Heart right ventricle (tissue), 16 donors: ENCODE data around the gene REM2. TPM values are rescaled to one million over a fixed set of nuclear protein-coding genes. Genes with fewer than 3 reads are reported as not detected.
"Not testable (repeated sequence)": the region's sequence is repeated elsewhere in the genome, so short reads cannot be mapped to it uniquely, and the experiment has no call there.

ENCODE experiments used
- ATAC-seq, 8 donors: fragments of 200-7000 bp; cut with Tn5 transposase; one replicate each; pipeline ENCODE4 v1.9.1; 2020; ENCODE audit warnings: mild to moderate bottlenecking in 8 of 8, moderate library complexity in 8 of 8, moderate number of reproducible peaks in 1 of 8
- DNase-seq, 2 donors: peaks; one replicate each; pipeline ENCODE4 v3.0.0-alpha.2; 2020
- H3K27ac ChIP-seq, 10 donors: fragments of 200-600 bp; sonication (generic) in 2 of 10; one replicate each; pipeline versions ENCODE4 v1.5.0 to v1.8.0; 2020 to 2022; ENCODE audit warnings: mild to moderate bottlenecking in 3 of 10
- H3K27me3 ChIP-seq, 7 donors: fragments of 200-600 bp; one replicate each; pipeline ENCODE4 v1.8.0; 2021 to 2022; ENCODE audit warnings: mild to moderate bottlenecking in 2 of 7
- H3K36me3 ChIP-seq, 9 donors: fragments of 200-600 bp; sonication (generic) in 1 of 9; one replicate each; pipeline versions ENCODE4 v1.5.0 to v1.8.0; 2020 to 2022; ENCODE audit warnings: mild to moderate bottlenecking in 2 of 9
- H3K4me1 ChIP-seq, 9 donors: fragments of 200-600 bp; sonication (generic) in 1 of 9; one replicate each; pipeline versions ENCODE4 v1.5.0 to v1.8.0; 2020 to 2022; ENCODE audit warnings: mild to moderate bottlenecking in 4 of 9
- H3K4me3 ChIP-seq, 10 donors: fragments of 200-600 bp; sonication (generic) in 2 of 10; one replicate each; pipeline versions ENCODE4 v1.5.0 to v1.8.0; 2020 to 2022; ENCODE audit warnings: mild to moderate bottlenecking in 7 of 10, moderate library complexity in 2 of 10
- H3K9me3 ChIP-seq, 11 donors: fragments of 200-600 bp in 10 of 11; sonication (generic) in 2 of 11; one replicate each; pipeline versions ENCODE4 v1.5.0 to v1.8.0; 2013 to 2022; ENCODE audit warnings: mild to moderate bottlenecking in 2 of 11, control low read depth in 1 of 11, moderate library complexity in 1 of 11
- CTCF ChIP-seq, 9 donors: fragments of 200-600 bp; sonication (generic) in 2 of 9; IDR thresholded peaks; one replicate each; pipeline versions ENCODE4 v1.5.0 to v1.8.0; 2021 to 2022; ENCODE audit warnings: antibody characterized with exemption in 9 of 9, mild to moderate bottlenecking in 5 of 9, moderate library complexity in 1 of 9
- WGBS, 2 donors: extraction: QIAGEN DNeasy Blood & Tissue Kit; methylation state at CpG; one replicate each; pipeline ENCODE4 v1.1.7; 2013; ENCODE audit warnings: inconsistent platforms in 1 of 2; 5-methylcytosine and 5-hydroxymethylcytosine counted together
- intact Hi-C, 10 donors: fragments of 100-400 bp; cut with DNase I; formaldehyde crosslinking; loops; one replicate each; pipeline versions ENCODE4 v1.11.1 to v1.14.2; 2022
- polyA plus RNA-seq, 2 donors: library from polyadenylated mRNA; stranded (reverse); fragments of 200-250 nt; gene quantifications; one replicate each; pipeline ENCODE4 v1.2.3, GENCODE V29; 2013
- total RNA-seq, 10 donors: library from RNA; stranded (reverse); fragmentation: NEBNext Ultra II Directional in 3 of 10; extraction: Animal tissue kit (Norgen Biotek cat#: 25700) in 3 of 10; gene quantifications; one replicate each; pipeline versions ENCODE4 v1.2.1 to v1.2.4, GENCODE V29; 2021 to 2023
- donor health status: Arrhythmogenic right ventricular cardiomyopathy.
- donor health status: ischemic (EF 13 %, LVEDD 7.1; RV severe dilation, severe dysfunction).
- donor health status: healthy with polysubstance abuse.
- donor health status: DM: no; HTN: yes; CAD: no.
- donor health status: DM: no; HTN: no; CAD: no.
- donor health status: ischemic (EF 25% LVEDD 6.9; RV normal size, moderate dysfunction).
- donor health status: ischemic (EF 25% LVEDD 5.7; RV mildly dilated, moderate dysfunction).
- donor health status: healthy.
- donor health status: DM: yes; HTN: yes; CAD: no.
- donor health status: Ischemic cardiomyopathy.
- donor health status: ischemic (EF 35%, LVEDD 5.7; RV mildly dilated, moderate dysfunction).
- donor health status: nonischemic (EF 11% LVEDD 7.7; RV severe dilation, severe dysfunction).
- donor health status: DM: yes; HTN: yes; CAD: no.
- donor health status: PGD.
- donor health status: ischemic (EF 29% LVEDD 5.4; RV normal size, mild dysfunction).
- donor health status: nonischemic (EF 23%, LVEDD 6.1; RV moderate dilation, normal function).

Gene REM2
- total and polyA plus RNA-seq, 12 donors = 0.07 to 0.25 (median 0.18) TPM; not detected in 6

- no peak for TF ChIP-seq CTCF (IDR thresholded peaks at IDR 0.05)
- Histone ChIP-seq H3K27me3 (no peaks in the 10 kb centered on the region), H3K4me1 (peaks cover 0 to 14% (median 0%) of the 10 kb centered on the region in 9 donors), H3K9me3 (no peaks in the 10 kb centered on the region), H3K36me3 (peaks cover 0 to 100% (median 73%) of the 10 kb centered on the region in 9 donors), H3K4me3 (no peak overlapping the region), H3K27ac (no peak overlapping the region)
- WGBS, 2 donors = 96 to 98% methylated on average over 20 of the region's 20 CpGs
- no peak for ATAC-seq
- intact Hi-C loops = loop anchor here in 1 of 10 donors (10.0 kb wide), 1 partner anchor 81 kb away; the partner anchor contains the start of gene MRPL52
- no peak for DNase-seq
Observed at GRCh38 chr14:22906073-22906472, 23.1 kb downstream of the REM2 start.

DNA sequence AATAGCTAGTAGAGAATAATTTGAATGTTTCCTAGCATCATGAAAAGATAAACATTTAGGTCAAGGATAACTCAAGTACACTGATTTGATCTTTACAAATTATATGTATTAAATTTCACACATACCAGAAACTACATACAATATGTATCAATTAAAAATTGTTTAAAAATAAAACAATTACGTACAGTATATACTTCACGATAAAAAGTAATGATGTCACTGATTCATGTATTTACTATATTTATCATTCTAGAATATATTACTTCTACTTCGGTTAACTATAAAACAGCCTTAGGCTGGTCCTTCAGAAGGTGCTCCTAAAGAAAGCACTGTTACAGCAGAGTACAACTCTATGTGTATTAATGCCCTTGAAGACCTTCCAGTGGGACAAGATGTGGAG lies 24.4 kb downstream of the REM2 start:
- H3K27ac ChIP-seq = no peak overlapping the region
- no peaks in the 10 kb centered on the region for H3K27me3 ChIP-seq
- no peak overlapping the region for H3K4me3 ChIP-seq
- H3K9me3 ChIP-seq = no peaks in the 10 kb centered on the region
- WGBS, 2 donors = 89 to 96% methylated on average over 3 of the region's 3 CpGs
- no peak for TF ChIP-seq CTCF (IDR thresholded peaks at IDR 0.05)
- peaks cover 0 to 100% (median 71%) of the 10 kb centered on the region in 9 donors for H3K36me3 ChIP-seq
- DNase-seq (no peak), ATAC-seq (no peak)
- H3K4me1 ChIP-seq = peaks cover 0 to 14% (median 3%) of the 10 kb centered on the region in 9 donors
- intact Hi-C loops = loop anchor here in 1 of 10 donors (10.0 kb wide), 1 partner anchor 83 kb away; the partner anchor contains the start of gene MRPL52

DNA sequence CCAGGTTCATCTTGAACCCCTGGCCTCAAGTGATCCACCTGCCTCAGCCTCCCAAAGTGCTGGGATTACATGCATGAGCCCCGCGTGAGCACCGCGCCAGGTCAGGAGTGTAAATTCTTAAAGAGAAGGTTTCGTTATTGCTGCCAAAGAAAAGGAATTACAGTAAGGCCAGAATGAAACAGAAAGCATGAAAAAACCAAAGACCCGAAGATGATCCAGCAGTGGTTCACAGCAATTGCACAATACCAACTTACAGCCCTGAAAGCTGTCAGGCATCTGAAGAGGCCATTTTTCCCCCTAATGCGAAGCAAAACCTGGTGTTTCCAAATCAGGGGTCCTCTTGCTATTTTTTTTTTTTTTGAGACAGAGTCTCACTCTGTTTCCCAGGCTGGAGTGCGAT lies 25.6 kb downstream of the REM2 start:
- 91 to 93% methylated on average over 8 of the region's 8 CpGs for WGBS, 2 donors
- no peak for ATAC-seq
- H3K27me3 ChIP-seq = no peaks in the 10 kb centered on the region
- H3K27ac ChIP-seq = peak overlapping the region in 1 of 10 donors; percentile 28
- peaks cover 0 to 96% (median 62%) of the 10 kb centered on the region in 9 donors for H3K36me3 ChIP-seq
- no peak overlapping the region for H3K4me3 ChIP-seq
- no peak for DNase-seq
- no peaks in the 10 kb centered on the region for H3K9me3 ChIP-seq
- intact Hi-C loops = loop anchor here in 1 of 10 donors (10.0 kb wide), 1 partner anchor 84 kb away; the partner anchor contains the start of gene MRPL52
- no peak for TF ChIP-seq CTCF (IDR thresholded peaks at IDR 0.05)
- H3K4me1 ChIP-seq = peaks cover 0 to 14% (median 3%) of the 10 kb centered on the region in 9 donors

DNA sequence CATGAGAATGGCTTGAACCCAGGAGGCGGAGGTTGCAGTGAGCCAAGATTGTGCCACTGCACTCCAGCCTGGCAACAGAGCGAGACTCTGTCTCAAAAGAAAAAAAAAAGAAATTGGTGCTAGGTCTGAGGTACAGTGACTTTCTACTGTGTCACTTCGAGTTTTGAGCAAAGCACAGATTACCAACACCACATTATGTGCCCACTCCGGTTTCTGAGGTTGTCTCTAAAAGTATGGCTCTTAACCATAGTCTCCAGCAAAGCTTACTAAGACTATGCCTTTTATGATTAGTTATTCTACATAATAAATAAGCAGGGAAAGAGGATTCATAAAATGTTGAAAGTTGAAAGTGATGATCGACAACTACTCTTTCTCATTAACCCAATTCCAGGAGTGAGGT lies 27.9 kb downstream of the REM2 start:
- Histone ChIP-seq H3K27me3 (no peaks in the 10 kb centered on the region), H3K4me1 (peaks cover 0 to 30% (median 4%) of the 10 kb centered on the region in 9 donors), H3K4me3 (no peak overlapping the region), H3K36me3 (peaks cover 0 to 88% (median 39%) of the 10 kb centered on the region in 9 donors), H3K27ac (no peak overlapping the region), H3K9me3 (no peaks in the 10 kb centered on the region)
- 88 to 94% methylated on average over 5 of the region's 5 CpGs for WGBS, 2 donors
- DNase-seq = no peak
- no peak for ATAC-seq
- TF ChIP-seq CTCF (IDR thresholded peaks at IDR 0.05) = no peak
- intact Hi-C loops = no loop called here

DNA sequence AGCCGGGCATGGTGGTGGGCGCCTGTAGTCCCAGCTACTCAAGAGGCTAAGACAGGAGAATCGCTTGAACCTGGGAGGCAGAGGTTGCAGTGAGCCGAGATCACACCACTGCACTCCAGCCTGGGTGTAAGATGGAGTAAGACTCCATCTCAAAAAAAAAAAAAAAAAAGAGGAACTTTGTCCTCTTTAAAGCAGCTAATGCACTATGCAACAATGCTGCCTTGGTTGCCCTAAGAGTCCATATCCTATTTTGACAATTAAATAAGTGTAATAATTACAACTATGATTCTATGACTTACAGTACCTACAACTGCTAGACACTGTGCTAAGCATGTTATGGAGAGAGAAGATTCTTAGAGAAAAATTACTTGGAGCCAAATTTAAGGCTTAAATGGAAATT lies 31.8 kb downstream of the REM2 start:
- Histone ChIP-seq H3K27ac (peak overlapping the region in 2 of 10 donors; percentile 0 to 37), H3K36me3 (peaks cover 0 to 60% (median 12%) of the 10 kb centered on the region in 9 donors), H3K4me1 (peaks cover 7 to 44% (median 31%) of the 10 kb centered on the region in 9 donors)
- ATAC-seq, DNase-seq, H3K27me3 ChIP-seq, H3K9me3 ChIP-seq, H3K4me3 ChIP-seq: not testable (repeated sequence)
- 92 to 98% methylated on average over 4 of the region's 4 CpGs for WGBS, 2 donors
- intact Hi-C loops = loop anchor here in 2 of 10 donors (5.0 kb wide), 2 partner anchors 43 to 88 kb away; partner anchors contain the start of genes LRP10 (in 2 of the 2) and MRPL52 (in 1 of the 2)
